ENCODE data around the gene FAAP100.
"Not testable (repeated sequence)": the region's sequence is repeated elsewhere in the genome, so short reads cannot be mapped to it uniquely, and the experiment has no call there.

DNA sequence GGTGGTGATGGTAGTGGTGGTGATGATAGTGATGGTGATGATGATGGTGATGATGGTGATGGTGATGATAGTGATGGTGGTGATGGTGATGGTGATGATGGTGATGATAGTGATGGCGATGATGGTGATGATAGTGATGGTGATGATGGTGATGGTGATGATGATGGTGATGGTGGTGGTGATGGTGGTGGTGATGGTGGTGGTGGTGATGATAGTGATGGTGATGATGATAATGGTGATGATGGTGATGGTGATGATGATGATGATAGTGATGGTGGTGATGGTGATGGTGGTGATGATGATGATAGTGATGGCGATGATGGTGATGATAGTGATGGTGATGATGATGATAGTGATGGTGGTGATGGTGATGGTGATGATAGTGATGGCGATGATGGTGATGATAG, 20.2 kb downstream of the FAAP100 start:
- TF ChIP-seq, protein P1, sequence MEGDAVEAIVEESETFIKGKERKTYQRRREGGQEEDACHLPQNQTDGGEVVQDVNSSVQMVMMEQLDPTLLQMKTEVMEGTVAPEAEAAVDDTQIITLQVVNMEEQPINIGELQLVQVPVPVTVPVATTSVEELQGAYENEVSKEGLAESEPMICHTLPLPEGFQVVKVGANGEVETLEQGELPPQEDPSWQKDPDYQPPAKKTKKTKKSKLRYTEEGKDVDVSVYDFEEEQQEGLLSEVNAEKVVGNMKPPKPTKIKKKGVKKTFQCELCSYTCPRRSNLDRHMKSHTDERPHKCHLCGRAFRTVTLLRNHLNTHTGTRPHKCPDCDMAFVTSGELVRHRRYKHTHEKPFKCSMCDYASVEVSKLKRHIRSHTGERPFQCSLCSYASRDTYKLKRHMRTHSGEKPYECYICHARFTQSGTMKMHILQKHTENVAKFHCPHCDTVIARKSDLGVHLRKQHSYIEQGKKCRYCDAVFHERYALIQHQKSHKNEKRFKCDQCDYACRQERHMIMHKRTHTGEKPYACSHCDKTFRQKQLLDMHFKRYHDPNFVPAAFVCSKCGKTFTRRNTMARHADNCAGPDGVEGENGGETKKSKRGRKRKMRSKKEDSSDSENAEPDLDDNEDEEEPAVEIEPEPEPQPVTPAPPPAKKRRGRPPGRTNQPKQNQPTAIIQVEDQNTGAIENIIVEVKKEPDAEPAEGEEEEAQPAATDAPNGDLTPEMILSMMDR (IDR thresholded peaks at IDR 0.05): not testable (repeated sequence)
- TF ChIP-seq POLR2AphosphoS5, EP300, POLR2A (IDR thresholded peaks at IDR 0.05): not testable (repeated sequence)
